Right lobe of liver (tissue), 6 donors: ENCODE data around the gene SUGCT. TPM values are rescaled to one million over a fixed set of nuclear protein-coding genes. Genes with fewer than 3 reads are reported as not detected.

Source experiments
- ATAC-seq, 4 donors: fragments of 200-7000 bp; cut with Tn5 transposase; one replicate each; pipeline ENCODE4 v1.9.1; 2020; ENCODE audit warnings: mild to moderate bottlenecking in 4 of 4, moderate library complexity in 4 of 4
- DNase-seq, 3 donors: peaks; one replicate each; pipeline ENCODE4 v3.0.0-alpha.2; 2020
- H3K27ac ChIP-seq, 3 donors: fragments of 200-600 bp; one replicate each; pipeline ENCODE4 v1.8.0; 2022
- H3K27me3 ChIP-seq, 2 donors: fragments of 200-600 bp; one replicate each; pipeline ENCODE4 v1.8.0; 2022
- H3K36me3 ChIP-seq, 4 donors: fragments of 200-600 bp; sonication (generic) in 1 of 4; one replicate each; pipeline versions ENCODE4 v1.5.1 to v1.8.0; 2017 to 2022; ENCODE audit warnings: control low read depth in 1 of 4
- H3K4me1 ChIP-seq, 4 donors: fragments of 200-600 bp; sonication (generic) in 1 of 4; one replicate each; pipeline versions ENCODE4 v1.5.1 to v1.8.0; 2017 to 2022; ENCODE audit warnings: control low read depth in 1 of 4
- H3K4me3 ChIP-seq, 3 donors: fragments of 200-600 bp; one replicate each; pipeline ENCODE4 v1.8.0; 2022
- H3K9me3 ChIP-seq, 4 donors: fragments of 200-600 bp; sonication (generic) in 1 of 4; one replicate each; pipeline versions ENCODE4 v1.5.1 to v1.8.0; 2017 to 2022; ENCODE audit warnings: control low read depth in 1 of 4
- POLR2A ChIP-seq: fragments of 450-650 bp; IDR thresholded peaks from one replicate; pipeline ENCODE4 v1.6.1; 2017; ENCODE audit warnings: antibody characterized with exemption, mild to moderate bottlenecking
- WGBS: methylation state at CpG from one replicate; pipeline ENCODE4 v1.1.6; 2018; ENCODE audit warnings: low coverage, low lambda C conversion rate; ENCODE audit not compliant: insufficient coverage; ENCODE audit errors: missing lambda C conversion rate; 5-methylcytosine and 5-hydroxymethylcytosine counted together
- intact Hi-C, 2 donors: fragments of 100-400 bp; cut with DNase I; formaldehyde crosslinking; loops; one replicate each; pipeline versions ENCODE4 v1.11.2 to v1.14.1; 2022
- long read RNA-seq: library from polyadenylated mRNA; unstranded; transcript quantifications from one replicate; pipeline ENCODE4 v2.0.0, GENCODE V29; 2019
- total RNA-seq, 6 experiments: library from RNA; depleted of rRNA in 2 of 6; stranded (reverse); fragments of >200 nt in 2 of 6; fragmentation: NEBNext Ultra II Directional in 3 of 6; extraction: Animal tissue kit (Norgen Biotek cat#: 25700) in 3 of 6; gene quantifications; one replicate each; pipeline versions ENCODE4 v1.1.0 to v1.2.4, GENCODE V29; 2016 to 2023
- TF ChIP-seq, protein P1 (sequence below), 4 donors: fragments of 200-600 bp in 3 of 4; fragments of 450-650 bp in 1 of 4; IDR thresholded peaks; one replicate each; pipeline versions ENCODE4 v1.5.1 to v1.8.0; 2016 to 2022; ENCODE audit warnings: antibody characterized with exemption in 4 of 4, mild to moderate bottlenecking in 2 of 4
- donor health status: DM: no; HTN: yes; CAD: no.
- donor health status: DM: no; HTN: no; CAD: no.
- donor health status: DM: no; HTN: no; CAD: no.
- donor health status: DM: no; HTN: yes; CAD: no.
- donor health status: DM: no; HTN: yes; CAD: no.

Gene SUGCT
- total RNA-seq, result 10 to 100 TPM; 10.1 to 21.0 (median 14.2) TPM
- long read RNA-seq, partial matches to known transcripts, result 2 of 3 reads
- long read RNA-seq, other reads (novel, unspliced or antisense), result 1 of 3 reads

DNA sequence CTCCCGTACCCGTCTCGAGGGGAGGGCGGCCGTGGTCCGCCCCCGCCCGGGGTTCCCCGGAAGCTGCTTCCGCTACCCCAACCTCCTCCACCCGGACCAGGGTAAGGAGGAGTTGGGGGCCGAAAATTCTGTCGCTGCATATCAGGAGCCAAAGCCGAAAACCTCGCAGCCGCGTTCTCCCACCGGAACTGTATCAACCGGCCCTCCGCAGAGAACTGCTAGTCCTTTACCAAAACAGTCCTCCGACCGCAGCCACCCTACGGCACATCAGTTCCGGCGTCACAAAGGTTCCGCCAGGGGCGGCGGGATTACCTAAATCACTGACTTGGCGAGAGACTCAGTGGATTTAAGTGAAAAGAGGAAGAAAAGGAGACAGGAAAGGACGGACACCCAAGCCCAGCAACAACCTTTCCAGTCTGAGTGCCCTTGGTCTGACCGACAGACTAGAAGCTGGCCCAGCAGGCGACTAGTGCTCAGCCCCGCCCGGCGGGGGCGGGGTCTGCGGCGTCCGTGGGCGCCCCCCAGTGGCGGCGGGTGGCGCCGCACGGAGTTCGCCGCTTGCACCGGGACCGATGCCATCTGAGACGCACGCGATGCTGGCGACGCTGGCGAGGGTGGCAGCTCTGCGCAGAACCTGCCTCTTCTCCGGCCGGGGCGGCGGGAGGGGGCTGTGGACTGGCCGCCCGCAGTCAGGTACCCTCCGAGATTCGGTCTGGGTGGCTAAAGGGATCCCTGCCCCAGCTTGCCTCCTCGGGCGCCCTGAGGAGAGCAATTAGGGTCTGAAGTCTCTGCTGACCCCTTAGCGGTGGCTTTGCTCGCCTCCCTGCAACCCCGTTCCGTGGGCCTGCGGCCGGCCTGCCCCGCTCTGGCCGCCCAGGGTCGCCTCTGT is at the start of gene SUGCT, which contains the start of gene MPLKIP:
Gene SUGCT, plus strand, starts transcription at position 578 of the 889 bp plus-strand sequence.
Gene MPLKIP, minus strand, starts transcription at position 195 of the 889 bp plus-strand sequence. Its CDS starts 55 bp downstream, at position 140.
- Histone ChIP-seq H3K9me3 (no peaks in the 10 kb centered on the region), H3K4me3 (peak within 1 kb of the TSS; percentile 86), H3K36me3 (no peaks in the 10 kb centered on the region), H3K27ac (peak within 1 kb of the TSS; percentile 91 to 97 (median 97)), H3K4me1 (peaks cover 0 to 35% (median 2%) of the 10 kb centered on the region in 4 donors), H3K27me3 (no peaks in the 10 kb centered on the region)
- intact Hi-C loops, result no loop called here
- 0% methylated on average over 18 of the region's 75 CpGs for WGBS
- ATAC-seq, result peak; percentile 87 to 95 (median 92)
- peak; percentile 86 to 90 (median 88) for DNase-seq
- TF ChIP-seq POLR2A, result peak; percentile 73
- TF ChIP-seq, protein P1, sequence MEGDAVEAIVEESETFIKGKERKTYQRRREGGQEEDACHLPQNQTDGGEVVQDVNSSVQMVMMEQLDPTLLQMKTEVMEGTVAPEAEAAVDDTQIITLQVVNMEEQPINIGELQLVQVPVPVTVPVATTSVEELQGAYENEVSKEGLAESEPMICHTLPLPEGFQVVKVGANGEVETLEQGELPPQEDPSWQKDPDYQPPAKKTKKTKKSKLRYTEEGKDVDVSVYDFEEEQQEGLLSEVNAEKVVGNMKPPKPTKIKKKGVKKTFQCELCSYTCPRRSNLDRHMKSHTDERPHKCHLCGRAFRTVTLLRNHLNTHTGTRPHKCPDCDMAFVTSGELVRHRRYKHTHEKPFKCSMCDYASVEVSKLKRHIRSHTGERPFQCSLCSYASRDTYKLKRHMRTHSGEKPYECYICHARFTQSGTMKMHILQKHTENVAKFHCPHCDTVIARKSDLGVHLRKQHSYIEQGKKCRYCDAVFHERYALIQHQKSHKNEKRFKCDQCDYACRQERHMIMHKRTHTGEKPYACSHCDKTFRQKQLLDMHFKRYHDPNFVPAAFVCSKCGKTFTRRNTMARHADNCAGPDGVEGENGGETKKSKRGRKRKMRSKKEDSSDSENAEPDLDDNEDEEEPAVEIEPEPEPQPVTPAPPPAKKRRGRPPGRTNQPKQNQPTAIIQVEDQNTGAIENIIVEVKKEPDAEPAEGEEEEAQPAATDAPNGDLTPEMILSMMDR (IDR thresholded peaks at IDR 0.05), result peak; percentile 96 to 99 (median 98)

DNA sequence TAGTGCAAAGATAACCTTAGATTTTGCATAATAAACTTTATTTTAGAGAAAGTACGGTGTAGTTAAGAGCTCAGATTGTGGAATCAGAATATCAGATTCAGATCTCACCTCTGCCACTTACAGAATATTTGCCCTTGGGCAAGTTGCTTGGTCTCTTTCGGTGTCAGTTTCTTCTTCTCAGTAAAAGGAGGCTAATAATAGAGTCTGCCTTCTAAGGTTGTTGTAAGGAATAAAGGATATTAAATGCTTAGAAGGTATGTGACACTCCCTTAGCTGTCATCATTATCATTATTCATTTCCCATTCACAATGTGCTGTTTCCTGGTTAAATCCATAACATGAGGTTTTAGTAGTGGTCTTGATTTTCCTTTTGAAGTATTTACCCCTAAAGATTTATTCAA is 42.6 kb upstream of the SUGCT start:
- intact Hi-C loops, result no loop called here
- 92% methylated on average over 2 of the region's 2 CpGs for WGBS

DNA sequence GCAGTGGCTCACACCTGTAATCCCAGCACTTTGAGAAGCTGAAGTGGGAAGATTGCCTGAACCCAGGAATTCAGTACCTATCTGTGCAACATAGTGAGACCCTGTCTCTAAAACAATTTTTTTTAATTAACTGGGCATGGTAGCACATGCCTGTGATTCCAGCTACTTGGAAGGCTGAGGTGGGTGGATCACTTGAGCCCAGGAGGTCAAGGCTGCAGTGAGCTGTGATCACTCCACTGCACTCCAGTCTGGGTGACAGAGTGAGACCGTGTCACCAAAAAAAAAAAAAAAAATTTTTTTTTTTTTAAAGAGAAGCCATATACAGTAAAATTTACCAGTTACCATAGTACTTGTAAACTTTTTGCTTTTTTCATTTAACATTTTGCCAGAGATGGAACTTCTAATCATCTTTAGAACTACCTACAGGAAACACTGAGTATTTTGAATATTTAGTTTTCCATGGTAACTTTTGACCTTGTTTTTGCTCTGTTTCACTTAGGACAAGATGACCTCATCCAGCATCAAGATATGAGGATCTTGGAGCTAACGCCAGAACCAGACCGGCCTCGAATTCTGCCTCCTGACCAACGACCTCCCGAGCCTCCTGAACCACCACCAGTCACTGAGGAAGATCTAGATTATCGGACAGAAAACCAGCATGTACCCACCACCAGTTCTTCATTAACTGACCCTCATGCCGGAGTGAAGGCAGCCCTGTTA is 41.0 kb upstream of the SUGCT start:
- intact Hi-C loops, result no loop called here
- Histone ChIP-seq H3K9me3 (no peaks in the 10 kb centered on the region), H3K4me1 (peaks cover 0 to 59% (median 23%) of the 10 kb centered on the region in 4 donors), H3K36me3 (peaks cover 3 to 22% (median 4%) of the 10 kb centered on the region in 4 donors), H3K27ac (peak overlapping the region; percentile 40 to 90 (median 82)), H3K27me3 (no peaks in the 10 kb centered on the region), H3K4me3 (no peak overlapping the region)
- no peak for TF ChIP-seq POLR2A
- TF ChIP-seq, protein P1 (IDR thresholded peaks at IDR 0.05), result no peak
- DNase-seq (no peak), ATAC-seq (peak; percentile 7 to 58 (median 43))
- 42% methylated on average over 7 of the region's 8 CpGs for WGBS

More for the DNA sequence above, 42.6 kb upstream of the SUGCT start:
- H3K4me1 ChIP-seq, result peaks cover 0 to 43% (median 17%) of the 10 kb centered on the region in 4 donors
- no peak overlapping the region for H3K4me3 ChIP-seq
- H3K27ac ChIP-seq, result peak overlapping the region in 1 of 3 donors; percentile 16
- TF ChIP-seq POLR2A, result no peak
- TF ChIP-seq, protein P1 (IDR thresholded peaks at IDR 0.05), result no peak
- ATAC-seq (no peak), DNase-seq (no peak)
- H3K27me3 ChIP-seq, result no peaks in the 10 kb centered on the region
- peaks cover 3 to 33% (median 10%) of the 10 kb centered on the region in 4 donors for H3K36me3 ChIP-seq
- H3K9me3 ChIP-seq, result no peaks in the 10 kb centered on the region

DNA sequence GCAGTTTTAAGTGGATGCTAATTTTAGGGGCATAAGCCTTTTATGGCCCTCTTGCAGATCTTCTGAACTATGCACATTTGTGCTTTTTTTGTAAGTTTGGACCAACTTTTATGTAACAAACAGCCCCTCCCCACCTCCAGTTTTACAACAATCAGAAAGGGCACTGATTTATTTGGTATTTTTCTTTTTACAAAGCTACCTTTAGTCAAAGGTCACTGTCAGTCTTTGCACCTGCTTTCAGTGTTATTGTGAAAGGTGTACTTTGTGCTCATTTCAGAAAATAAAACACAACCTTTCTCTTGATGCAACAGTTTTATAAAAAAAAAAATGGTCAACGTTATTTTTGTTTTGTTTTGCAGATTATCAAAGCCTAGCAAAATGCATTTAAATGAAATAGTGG is 39.6 kb upstream of the SUGCT start:
- DNase-seq (peak in 1 of 3 donors; percentile 52), ATAC-seq (peak; percentile 58 to 86 (median 72))
- WGBS, result 16% methylated on average over 1 of the region's 1 CpG
- Histone ChIP-seq H3K4me1 (peaks cover 0 to 71% (median 23%) of the 10 kb centered on the region in 4 donors), H3K27ac (peak overlapping the region; percentile 62 to 90 (median 82)), H3K4me3 (peak overlapping the region in 2 of 3 donors; percentile 11 to 12), H3K36me3 (peaks cover 0 to 17% (median 3%) of the 10 kb centered on the region in 4 donors), H3K27me3 (no peaks in the 10 kb centered on the region), H3K9me3 (no peaks in the 10 kb centered on the region)
- TF ChIP-seq, protein P1 (IDR thresholded peaks at IDR 0.05), result no peak
- TF ChIP-seq POLR2A, result no peak
- intact Hi-C loops, result no loop called here
